KBM-7 (cell line): ENCODE results near the gene CAND1.

Source experiments
- DNase-seq: peaks from one replicate; pipeline ENCODE4 v3.0.0-alpha.2; 2015
- in situ Hi-C: fragments of 300-500 bp; cut with MboI; formaldehyde crosslinking; loops from 2 replicates; pipeline ENCODE4 v1.14.3; 2020; ENCODE audit warnings: low sequenced_read_pairs, low pct_unique_long_range_greater_than_20kb, mixed read lengths

The CAND1 gene

DNA sequence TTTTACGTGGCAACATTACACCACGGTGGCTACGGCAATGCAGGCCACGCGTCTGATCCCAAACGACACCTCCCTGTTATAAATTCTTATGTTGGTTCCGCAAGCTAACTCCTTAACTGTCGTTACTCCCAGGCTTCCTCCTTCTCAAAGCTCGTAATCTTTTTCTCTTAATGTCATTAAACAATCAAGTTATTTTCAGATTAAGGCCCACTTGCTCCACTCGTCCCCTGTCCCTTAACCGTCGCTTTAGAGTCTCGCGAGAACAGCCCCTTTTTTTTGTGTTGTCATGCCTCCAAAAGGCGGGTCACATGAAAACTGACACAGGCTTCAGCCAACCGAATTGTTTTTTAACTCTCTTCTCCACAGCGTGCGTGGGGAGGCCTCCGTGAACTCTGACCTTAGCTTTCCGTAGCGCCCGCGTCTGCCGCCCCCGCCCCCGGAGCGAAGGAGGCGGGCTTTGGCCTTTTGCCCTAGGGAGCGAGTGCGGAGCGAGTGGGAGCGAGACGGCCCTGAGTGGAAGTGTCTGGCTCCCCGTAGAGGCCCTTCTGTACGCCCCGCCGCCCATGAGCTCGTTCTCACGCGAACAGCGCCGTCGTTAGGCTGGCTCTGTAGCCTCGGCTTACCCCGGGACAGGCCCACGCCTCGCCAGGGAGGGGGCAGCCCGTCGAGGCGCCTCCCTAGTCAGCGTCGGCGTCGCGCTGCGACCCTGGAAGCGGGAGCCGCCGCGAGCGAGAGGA, at the start of gene CAND1:
CAND1 (plus strand) TSS at position 463 of the 737 bp plus-strand sequence. CDS start 360 bp downstream, outside the sequence.
- DNase-seq = peak; percentile 99
- in situ Hi-C loops = no loop called here

DNA sequence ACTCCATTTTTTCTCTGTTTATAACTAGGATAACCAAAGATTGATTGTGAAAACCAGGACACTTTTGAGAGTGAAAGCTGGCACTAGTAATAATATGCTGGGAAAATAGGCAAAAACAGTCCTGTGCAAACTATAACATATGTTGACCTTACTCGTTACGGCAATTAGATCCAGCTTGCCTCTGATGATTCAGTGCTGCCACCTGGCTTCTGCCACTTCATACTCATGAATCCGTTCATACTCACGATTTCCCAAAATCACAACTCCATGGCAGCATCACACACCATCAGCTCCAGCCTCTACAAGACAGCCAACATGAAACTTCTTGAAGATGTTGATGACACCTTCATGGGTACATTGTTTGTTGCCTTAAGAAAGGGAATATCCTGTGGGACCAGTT, 49.1 kb upstream of the CAND1 start:
- in situ Hi-C loops = no loop called here
- DNase-seq = peak; percentile 3

DNA sequence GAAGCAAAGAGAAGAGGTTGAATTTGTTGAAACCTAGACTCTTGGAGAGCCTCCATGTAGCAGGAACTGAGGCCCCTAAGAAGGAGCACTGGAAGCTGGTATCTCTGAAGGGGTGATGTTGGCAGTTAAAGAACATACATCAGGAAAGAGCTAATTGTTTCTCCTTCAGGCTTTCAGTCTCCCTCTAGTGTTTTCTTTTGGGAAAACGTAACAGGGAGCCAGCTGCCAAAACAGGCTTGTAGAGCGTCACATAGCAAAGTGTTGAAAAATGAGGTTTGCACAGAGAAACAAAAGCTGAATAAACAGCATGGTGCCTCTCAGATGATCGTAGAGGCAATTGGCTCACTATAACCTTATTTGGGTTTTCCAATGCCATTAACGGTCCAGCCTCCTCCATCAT, 46.9 kb upstream of the CAND1 start:
- DNase-seq = peak; percentile 17
- in situ Hi-C loops = no loop called here

DNA sequence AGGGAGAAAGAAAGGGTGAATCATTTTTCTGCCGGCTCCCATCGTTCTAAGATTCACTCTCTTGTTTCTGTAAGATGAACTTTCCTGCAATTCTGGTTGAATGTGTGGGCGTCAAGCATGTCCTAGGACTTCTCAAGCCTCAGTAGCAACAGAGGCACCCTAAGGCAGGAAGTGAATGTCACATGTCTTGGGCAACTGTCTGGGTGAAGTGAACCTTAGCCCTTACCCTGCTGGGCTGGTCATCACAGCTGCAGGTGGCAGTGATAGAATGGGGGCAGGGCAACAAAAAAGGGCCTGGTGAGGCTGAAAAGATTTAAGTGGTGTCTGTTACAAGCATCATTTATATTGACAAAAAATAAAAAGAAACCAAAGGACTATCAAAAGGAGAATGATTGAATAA, 45.9 kb upstream of the CAND1 start:
- in situ Hi-C loops = no loop called here
- DNase-seq = no peak

GRCh38 chr12:67237231-67237630, 31.9 kb upstream of the CAND1 start:
- no peak for DNase-seq

GRCh38 chr12:67239061-67239460, 30.1 kb upstream of the CAND1 start:
- in situ Hi-C loops = no loop called here
- DNase-seq = no peak

More at GRCh38 chr12:67237231-67237630, 31.9 kb upstream of the CAND1 start:
- in situ Hi-C loops = no loop called here

- DNase-seq = no peak
- in situ Hi-C loops = no loop called here
These were observed 27.7 kb upstream of the CAND1 start for GRCh38 chr12:67241482-67241881.

- no peak for DNase-seq
- in situ Hi-C loops = no loop called here
These were observed 25.9 kb upstream of the CAND1 start for GRCh38 chr12:67243260-67243659.

DNA sequence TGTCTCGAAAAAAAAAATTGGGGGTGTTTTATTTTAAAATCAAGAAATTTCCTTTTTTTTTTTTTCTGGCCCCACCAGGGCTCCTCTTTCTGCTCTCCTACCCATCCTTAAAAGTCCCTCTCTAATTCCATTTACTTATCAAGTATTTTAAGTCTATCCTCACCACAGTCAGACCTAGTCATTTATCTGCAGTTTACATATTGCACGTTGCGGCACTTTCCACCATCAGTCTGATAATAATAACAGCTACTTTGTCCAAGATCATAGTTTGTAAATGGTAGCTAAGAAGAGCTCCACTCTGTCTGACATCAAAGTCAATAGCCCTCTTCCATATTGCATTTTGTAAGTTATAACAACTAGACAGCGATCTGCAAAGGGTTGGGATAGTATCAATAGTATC, 23.6 kb upstream of the CAND1 start:
- DNase-seq = no peak

DNA sequence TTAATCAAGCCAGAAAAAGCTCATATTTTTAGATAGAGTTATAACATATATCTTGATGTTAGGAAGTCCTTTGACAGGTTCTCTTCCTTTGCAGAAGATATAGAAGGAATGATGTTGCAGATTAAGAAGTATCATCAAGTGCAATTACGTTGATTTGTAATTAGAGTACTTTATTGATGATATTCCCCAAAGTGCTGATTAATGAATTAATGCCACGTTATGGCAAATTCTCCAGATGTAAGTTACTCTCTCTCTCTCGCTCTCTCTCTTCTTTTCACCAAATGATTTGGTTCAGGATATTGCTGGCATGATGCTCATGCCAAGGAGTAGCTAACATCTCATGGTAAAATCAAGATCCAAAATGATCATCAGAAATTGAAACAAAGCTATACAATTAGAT, 18.1 kb upstream of the CAND1 start:
- no peak for DNase-seq
- in situ Hi-C loops = no loop called here

More for the DNA sequence above, 23.6 kb upstream of the CAND1 start:
- in situ Hi-C loops = no loop called here

DNA sequence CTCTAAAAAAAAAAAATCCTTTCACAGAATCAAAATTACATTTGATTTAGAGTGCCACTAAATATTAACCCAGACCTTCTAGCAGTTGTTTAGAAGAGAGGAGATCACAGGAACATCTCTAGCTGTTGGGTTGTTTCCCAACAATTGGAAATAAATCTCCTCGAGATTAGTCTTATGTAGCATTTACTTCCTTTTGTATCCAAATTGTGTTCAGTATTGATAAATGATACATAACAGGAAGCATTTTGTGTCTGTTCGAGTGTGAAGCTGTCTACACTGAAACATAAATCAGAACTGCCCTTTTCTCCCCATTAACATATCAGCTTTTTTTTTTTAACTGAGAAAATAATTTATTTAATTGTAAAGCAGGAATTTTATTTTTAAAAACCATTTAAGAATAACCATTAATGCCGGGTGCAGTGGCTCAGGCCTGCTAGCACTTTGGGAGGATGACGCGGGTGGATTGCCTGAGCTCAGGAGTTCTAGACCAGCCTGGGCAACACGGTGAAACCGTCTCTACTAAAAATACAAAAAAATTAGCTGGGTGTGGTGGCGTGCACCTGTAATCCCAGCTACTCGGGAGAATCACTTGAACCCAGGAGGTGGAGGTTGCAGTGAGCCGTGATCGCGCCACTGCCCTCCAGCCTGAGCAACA, 14.7 kb upstream of the CAND1 start:
- in situ Hi-C loops = no loop called here
- DNase-seq = no peak

DNA sequence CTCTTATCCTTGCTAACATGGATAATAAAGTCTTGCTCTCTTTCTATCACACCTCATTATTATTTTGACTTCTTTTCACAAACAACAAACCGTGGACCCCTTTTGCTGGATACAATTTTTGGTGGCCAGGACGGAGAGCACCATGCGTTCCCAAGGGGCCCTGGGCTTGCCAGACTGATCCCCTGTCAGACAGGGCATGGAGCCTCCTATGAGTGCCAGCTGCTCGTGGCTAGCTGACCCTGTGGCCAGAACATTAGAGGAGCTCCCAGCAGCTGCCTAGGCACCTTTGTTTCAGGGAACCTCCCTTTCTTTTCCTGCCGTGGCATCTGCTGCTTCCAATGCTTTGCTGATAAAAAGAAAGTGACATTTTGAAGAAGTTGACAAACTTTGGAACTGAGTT, 12.5 kb upstream of the CAND1 start:
- no peak for DNase-seq
- in situ Hi-C loops = no loop called here

DNA sequence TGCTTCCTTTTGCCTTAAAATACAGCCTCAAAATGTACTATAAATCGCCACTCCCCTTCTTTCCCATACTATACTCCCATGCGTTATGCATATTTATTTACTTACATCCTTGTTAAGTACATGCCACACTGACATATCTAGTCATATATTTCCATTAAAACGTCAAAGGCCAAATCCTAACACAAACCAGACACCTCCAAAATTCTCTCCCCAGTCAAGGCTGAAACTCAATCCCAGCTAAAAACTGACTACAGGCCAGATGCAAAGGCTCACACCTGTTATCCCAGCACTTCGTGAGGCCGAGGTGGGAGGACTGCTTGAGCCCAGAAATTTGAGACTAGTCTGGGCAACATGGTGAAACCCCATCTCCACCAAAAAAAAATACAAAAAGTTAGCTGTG, 5.7 kb upstream of the CAND1 start:
- no peak for DNase-seq
- in situ Hi-C loops = no loop called here

- DNase-seq = peak; percentile 98
- in situ Hi-C loops = no loop called here
These were observed 743 bp upstream of the CAND1 start for GRCh38 chr12:67268335-67268895.

GRCh38 chr12:67269633-67270573, 745 bp downstream of the CAND1 start:
- in situ Hi-C loops = no loop called here
- DNase-seq = peak; percentile 61

DNA sequence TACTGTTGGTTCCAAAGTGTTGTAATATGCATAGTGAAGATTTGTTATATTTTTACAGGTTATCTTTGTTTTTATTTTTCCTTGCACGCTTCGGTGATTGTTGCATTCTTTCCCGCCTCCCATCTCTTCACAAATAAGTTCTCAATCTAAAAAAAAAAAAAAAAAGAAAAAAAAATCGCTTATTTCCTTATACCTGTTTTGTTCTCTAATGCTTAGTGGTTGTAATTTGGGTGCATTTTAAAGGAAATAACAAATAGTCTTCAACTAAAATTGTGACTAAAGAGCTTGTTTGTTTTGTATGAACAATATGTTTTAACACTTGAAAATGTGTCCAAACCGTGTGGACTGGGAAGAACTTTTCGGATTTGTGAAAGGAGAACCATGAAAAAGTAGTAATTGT, 1.5 kb downstream of the CAND1 start:
- DNase-seq = no peak
- in situ Hi-C loops = no loop called here

DNA sequence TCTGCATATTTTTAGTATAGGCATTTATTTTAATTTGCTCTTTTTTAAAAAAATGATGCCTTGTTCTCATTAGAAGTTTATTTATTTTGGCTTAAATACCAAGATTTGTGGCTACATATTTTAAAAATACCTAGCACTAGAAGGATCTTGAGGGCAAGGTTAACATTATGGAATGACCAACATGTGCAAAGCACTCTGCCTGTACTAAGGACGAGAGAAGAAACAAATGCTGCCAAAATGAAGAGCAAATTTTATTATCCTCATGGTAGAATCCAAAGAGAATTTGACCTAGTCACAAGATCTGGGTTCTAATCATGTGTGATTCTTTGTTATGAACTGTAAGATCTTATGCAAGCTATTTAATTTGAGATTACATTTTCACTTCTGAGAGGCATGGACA, 2.8 kb downstream of the CAND1 start:
- no peak for DNase-seq
- in situ Hi-C loops = no loop called here

- in situ Hi-C loops = no loop called here
- DNase-seq = no peak
These were observed 5.0 kb downstream of the CAND1 start for GRCh38 chr12:67274186-67274585.

GRCh38 chr12:67275380-67275913, 6.3 kb downstream of the CAND1 start:
- in situ Hi-C loops = no loop called here
- DNase-seq = no peak
